Activated CD4-positive, CD25-positive, alpha-beta regulatory T cell treated with anti-CD3 and anti-CD28 coated beads, Interleukin-2, amount 50 U/mL, for 16 hours (primary cell): ENCODE measurements around the gene TMEM207.

ENCODE experiments used
- DNase-seq: peaks from one replicate; pipeline ENCODE4 v3.0.0-alpha.2; 2020; ENCODE audit warnings: low read depth, low spot score

The TMEM207 gene

DNA sequence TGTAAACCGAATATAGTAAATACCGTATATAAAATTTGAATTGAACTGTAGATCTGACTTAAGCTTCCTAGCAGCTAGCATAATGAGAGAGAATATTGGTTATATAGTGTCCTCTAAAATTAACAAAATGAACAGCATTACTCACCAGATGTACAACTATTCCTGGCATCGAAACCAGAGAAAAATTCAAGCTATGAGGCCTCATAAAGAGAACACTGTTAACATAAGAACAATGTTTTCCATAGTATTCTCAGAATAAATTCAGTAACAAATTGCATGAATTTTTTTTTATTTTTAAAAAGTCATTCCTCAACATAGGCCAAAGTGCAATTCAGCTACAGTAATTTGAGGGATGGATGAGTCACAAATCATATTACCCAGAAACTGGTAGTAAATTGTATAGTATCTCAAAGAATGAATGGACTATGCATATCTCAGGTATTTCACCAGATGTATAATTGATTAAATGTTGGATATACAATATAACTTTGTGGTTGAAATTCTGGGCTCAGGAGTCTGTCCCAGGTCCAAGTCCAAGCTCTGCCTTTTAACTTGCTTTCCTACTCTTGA, 5.0 kb downstream of the TMEM207 start:
- DNase-seq = no peak

DNA sequence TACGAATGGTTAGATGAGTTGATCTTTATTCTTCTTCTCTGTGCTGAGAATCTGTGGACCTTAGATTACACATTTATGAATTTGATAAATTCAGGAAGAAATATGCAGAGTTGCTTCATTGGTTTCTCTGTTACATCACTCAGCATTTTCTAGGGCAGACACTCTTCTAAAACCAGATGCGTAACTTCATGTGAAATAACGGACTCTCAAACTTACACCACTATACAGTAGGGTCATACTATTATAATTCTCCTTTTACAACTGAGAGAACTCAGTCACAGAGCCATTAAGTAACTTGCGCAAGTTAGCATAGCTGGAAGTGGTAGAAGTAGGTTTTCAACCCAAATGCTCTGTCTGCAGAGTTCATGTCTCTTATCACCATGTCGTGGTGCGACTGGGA, 5.7 kb downstream of the TMEM207 start:
- no peak for DNase-seq

DNA sequence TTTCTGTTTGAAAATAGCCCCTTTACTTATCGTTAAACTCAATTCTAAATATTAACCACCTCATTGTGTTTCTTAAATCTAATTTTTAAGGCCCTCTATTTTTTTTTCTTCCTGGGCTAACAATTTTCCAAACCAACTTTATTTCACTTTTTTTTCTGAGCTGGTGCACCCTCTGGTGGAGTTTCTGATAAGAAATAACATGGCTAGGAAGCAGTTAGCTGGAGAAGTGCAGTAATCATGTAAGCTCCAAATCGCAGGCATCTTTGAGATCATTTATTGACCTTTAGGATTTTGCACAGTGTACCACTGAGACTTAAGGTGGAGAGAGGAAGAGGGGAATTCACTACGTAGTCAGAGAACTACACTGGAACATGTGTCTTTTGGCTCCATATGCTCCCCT, 6.4 kb downstream of the TMEM207 start:
- DNase-seq = no peak

DNA sequence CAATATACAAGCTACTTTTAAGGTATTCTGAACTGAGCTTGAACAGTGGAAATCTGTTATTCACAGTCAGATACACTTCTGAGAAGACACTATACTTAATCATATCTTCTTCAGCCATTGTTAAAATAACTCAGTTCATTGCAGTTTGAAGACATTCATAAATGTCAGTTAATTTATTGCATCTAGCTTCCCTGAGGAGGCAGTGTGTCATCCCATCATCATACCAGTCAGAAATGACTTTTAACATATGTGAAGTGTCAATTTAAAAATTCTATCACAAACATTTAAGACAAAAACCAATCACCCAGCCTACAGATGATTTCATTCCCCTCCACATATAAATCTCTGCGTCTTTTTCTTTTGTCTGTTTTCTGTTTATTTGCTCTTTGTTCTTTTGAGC, 7.5 kb downstream of the TMEM207 start:
- no peak for DNase-seq

DNA sequence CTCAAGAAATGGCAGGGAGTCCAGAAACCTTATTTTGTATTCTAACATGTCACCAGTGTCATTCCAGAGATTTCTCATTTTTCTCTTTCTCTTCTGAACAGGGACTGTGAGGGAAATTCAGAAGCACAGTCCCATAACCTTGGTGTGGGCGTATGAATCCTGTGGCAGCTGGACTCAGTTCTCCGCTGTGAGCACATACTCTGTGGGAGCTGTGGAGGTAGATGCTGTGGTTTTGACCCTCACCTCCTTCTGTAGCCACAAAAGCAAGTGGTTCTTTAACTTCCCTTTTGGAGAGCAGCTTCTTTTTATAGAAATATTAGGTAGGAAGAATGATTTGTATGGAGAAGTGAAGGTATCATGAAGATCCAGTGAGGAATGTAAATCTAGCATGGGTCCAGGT, 13.4 kb downstream of the TMEM207 start:
- DNase-seq = no peak

DNA sequence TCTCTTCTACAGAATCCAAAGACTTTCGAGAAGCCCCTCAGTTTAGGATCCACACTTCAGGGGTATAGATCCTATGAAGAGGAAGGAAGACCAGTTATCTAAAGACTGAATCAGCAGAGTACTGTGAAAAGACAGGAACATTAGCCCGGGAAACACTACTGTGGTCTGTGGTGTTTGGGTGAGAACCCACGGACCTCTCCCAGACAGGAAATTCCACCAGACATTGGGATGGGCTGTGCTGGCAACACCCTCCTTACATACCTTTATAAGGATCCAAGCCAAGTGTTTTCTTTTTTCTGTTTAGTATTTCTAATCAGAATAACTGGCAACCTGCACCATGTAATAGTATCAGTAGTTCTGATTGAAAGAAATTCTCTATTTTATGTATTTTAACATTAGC, 14.1 kb downstream of the TMEM207 start:
- no peak for DNase-seq

DNA sequence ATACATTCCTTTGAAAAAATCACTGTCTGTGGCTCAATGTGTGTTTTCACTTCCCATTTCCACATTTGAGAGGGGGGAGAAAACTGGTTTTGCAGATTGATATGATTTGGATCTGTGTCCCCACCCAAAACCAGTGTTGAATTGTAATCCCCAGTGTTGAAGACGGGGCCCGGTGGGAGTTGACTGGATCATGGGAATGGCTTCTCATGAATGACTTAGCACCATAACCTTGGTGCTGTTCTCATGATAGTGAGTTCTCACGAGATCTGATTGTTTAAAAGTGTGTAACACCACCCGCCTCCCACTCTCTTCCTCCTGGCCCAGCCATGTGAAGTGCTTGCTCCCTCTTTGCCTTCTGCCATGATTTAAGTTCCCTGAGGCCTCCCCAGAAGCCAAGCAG, 16.1 kb downstream of the TMEM207 start:
- DNase-seq = no peak

DNA sequence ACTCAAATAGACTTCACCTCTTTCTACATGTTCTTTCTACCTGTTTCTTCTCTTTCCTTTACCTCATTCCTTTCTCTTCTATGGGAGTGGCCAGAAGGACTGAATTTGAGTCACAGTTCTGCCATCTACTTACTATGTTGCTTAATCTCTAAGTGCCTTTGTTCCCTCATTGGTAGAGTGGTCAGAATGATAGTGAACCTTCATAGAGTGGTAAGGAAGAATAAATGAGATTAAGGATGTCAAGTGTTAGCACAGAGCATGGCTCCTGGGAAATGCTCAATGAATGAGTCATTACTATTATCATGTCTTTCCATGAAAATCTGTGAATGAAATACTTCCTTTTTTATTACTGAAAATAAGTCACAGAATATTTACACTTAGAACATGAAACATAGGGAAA, 17.5 kb downstream of the TMEM207 start:
- no peak for DNase-seq

DNA sequence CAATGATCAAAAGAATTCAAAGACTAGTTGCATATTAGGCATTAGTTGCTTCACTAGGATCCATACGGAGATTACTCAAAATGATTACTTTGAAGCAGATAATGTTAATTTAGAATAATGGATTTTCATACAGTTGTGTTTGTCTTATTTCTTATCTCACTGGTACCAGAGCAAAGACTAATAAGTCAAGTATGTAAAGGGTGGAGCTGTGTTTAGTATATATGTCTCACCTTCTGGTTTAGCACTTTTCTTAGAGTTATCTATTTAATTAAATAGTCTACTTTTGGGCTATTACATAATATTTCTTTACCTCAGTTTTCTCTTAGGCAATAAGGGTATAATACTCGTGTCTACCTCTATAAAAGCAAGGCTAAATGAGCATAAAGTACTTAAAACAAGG, 18.8 kb downstream of the TMEM207 start:
- no peak for DNase-seq

DNA sequence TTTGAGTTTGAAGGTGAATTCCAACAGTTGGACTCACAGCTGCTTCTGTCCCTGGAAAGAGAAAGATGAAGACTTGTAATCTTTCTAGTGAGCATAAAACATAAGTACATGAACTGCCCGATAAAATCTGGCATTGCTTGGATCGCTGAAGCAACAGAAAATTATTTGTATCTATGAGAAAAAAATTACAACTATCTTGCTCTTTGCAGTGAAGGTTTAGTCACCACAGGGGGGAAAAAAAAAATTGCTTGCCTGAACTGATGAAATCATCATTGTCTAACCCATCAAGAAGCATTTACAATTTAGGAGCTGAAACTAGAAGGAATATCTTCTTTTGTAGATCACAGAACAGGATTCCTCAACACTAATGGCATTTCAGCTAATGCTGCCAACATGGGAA, 20.0 kb downstream of the TMEM207 start:
- no peak for DNase-seq

DNA sequence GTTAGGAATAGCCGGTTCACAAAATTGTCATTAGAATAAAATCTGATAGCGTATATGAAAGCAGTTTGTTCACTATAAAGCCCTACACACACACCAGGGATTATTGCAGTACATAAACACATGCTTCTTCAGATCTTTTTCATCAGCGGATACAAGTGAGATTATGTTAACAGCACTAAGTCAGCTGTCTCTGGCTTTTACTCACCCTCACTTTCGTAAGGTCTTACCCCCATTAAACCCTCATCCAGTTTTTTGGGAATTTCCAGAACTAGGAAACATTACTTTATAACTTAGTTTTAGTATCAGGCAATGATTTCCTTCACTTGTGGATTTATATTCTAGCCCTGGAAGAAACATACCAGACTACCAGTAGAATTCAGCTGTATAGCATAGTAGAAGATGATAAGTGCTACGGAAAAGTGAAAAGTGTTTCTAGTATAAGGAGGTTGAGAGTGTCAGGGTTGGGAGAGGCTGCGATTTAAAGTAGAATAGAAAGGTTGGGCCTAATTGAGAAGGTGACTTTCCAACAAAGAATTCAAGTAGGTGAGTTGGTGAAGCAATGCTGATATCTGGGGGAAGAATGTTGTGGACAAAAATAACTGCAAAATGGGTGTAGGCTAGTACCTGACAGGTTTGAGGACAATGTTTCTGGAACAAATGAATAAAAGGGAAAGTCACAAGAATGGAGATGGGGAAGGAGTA, 22.7 kb downstream of the TMEM207 start:
- DNase-seq = no peak

DNA sequence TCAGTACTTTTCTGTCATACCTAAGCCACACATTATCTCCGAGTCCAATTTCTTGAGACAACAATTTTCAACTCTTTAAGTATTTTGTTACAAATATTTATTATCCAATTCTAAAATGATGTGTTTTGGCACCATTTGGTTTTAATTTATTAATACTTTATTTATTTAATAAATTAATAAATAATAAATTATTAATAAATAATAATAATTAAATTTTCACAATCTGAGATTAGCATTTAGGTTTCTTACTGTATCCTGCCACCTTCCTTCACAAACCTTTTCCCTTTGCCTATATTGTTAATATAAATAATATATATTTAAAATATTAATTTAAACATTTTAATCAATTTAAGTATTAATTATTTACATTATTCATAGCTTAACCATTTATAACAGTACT, 23.9 kb downstream of the TMEM207 start:
- DNase-seq = no peak

DNA sequence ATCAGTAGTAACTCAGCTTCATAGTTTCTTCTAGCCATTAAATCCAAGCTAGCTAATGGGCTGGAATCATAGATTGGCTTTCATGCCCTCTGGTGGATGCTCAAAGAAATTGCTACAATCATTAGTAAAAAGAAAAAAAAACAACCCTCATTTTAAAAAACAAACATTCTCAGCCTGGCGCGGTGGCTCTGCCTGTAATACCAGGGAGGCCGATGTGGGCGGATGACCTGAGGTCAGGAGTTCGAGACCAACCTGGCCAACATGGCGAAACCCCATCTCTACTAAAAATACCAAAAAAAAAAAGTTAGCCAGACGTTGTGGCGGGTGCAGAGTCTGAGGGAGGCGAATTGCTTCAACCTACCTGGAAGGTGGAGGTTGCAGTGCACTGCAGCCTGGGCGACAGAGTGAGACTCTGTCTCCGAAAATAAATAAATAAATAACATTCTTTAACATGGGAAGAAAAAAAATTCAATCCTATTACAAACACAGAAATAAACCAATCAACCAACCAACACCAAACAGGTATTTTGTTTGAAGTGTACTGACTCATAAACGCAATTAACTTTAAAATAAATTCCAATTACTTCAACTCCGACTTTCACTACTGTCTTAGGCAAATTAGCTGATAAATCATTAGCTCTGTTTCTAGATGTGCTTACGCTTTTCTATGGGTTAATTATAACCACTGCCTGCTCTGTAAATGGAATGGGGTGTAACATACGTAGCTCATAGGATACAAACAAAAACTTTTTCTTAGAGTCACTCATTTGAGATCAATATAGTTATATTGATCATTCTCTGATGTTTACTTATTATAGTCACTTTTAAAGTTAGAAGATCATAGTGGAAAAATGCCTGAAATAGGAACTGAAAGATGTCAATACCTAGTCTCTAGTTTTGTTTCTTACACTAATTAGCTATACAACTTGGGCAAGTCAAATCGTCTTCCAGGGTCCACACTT, 24.9 kb downstream of the TMEM207 start:
- no peak for DNase-seq

DNA sequence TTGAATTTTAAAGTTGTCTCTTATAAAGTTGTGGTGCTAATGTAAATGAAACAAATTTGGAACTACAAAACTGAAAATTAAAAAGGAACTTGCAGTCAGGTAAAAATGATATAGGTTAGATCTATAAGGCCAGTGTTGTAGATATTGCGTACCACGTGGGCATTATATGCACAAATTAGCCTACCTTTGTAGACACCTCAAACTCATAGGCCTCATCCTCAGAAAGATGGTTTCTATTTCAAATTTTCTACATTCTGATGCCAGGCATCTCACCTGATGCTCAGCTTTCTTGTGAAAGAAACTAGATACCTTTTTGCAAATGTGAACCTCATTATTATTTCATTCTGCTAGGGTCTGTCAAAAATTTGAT, 25.6 kb downstream of the TMEM207 start:
- no peak for DNase-seq

DNA sequence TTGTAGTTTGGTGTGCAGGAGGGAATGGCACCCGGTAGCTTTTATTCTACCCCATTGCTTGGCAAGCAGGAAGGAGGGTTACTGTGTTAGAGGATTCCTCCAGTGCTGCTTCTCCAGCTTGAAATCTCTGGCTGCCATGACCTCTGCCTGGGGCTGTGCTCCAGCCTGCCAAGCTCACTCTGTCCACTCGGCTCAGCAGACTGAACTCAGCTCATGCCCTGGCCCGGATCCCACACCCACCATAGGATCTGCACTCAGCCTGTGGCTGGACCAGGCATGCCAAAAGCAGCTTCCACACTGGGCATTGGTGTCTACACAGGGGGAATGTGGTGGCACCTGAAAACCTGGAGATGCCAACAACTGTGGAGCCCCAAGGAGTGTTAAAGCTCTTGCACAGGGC, 35.4 kb downstream of the TMEM207 start:
- DNase-seq = no peak

DNA sequence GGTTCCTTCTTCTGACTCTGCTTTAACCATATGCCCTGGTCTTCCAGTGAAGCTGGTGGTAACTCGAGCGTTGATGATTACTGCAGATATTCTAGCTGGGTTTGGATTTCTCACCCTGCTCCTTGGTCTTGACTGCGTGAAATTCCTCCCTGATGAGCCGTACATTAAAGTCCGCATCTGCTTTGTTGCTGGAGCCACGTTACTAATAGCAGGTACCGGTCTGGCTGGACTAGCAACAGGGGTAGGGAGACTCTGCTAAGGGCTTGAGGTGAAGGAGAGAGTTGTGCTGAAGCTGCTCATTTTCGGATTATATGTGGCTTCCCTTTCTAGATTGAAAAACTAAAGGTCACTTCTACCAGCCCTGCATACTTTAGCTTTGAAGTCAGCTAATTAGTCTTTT, 45.0 kb downstream of the TMEM207 start:
- DNase-seq = no peak

DNA sequence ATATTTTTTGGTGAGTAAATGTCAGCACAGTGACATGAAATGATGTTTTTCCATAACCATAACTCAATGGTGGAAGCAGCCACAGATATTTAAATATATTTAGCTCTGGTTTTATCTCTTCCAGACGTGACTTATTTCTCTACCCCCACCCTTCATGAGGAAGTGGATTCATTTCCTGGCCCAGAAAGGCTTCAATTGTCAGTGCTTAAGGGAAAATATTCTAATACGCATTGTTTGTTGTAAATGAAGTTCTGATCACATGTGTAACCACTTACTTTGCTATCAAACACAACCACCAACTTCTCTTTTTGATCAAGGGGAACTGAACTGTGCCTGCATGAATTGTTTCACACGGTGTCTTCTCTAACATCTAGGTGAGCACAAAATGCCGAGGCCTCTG, 47.7 kb downstream of the TMEM207 start:
- no peak for DNase-seq

DNA sequence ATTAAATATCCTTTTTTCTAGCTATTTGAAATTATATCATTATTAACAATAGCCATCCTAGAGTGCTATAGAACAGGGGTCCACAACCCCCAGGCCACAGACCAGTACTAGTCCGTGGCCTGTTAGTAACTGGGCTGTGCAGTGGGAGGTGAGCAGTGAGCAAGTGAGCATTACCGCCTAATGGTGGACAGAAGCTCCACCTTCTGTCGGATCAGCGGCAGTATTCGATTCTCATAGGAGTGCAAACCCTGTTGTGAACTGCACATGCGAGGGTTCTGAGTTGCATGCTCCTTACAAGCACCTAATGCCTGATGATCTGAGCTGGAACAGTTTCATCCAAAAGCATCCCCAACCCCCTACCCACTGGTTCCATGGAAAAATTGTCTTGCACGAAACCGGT, 50.0 kb downstream of the TMEM207 start:
- no peak for DNase-seq

DNA sequence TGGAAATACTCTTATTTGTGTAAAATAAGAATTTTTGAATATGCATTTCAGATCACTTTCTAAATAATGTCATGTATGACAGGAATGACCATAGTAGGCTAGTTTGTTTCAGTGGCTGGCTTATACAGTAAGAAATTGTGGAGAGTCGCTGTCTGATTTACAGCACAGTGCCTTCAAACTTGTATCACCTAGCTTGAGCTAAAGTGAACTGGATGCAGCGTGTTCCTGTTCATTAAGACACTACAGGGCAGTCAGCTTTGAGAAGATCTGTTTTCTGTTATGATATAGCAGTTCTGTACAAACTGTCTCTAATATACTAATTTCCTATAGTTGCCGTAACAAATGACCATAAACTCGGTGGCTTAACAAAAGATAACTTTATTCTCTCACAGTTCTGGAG, 51.8 kb downstream of the TMEM207 start:
- DNase-seq = no peak

DNA sequence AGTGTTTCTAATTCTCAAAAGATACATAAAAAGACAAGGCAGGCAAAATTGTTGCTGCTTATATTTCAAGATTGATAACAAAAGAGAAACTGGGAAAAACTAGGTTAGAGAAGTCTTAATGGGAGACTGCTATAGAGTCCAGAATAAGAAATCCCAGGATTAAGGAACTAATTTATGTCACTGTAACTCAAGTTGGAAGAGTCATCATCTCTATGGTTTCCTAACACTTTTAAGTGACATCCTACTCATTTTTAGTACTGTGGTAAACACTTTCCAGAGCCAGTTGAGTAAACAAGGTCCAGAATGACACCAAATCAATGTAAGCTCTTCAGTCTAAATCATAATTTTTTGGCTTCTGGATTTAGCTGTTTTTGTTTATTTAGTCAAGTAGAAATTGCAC, 53.7 kb downstream of the TMEM207 start:
- DNase-seq = no peak

DNA sequence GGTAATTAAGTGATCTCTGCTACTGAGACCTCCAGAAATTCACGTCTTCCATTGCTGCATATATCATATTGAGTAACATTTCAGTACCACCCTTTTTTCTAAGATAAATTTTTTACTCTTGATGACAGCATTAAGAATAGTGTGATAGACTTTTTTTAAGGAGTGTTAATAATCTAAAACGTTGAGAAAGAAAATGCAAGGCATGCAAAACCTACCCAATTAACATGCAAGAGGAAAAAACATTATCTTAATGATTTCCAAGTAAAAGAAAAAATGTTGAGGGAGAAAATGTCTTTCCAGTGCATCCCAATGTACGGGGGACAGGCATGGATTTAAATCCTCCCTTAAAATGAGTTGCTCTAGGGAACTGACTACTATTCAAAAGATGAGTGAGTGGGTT, 61.0 kb downstream of the TMEM207 start:
- no peak for DNase-seq

DNA sequence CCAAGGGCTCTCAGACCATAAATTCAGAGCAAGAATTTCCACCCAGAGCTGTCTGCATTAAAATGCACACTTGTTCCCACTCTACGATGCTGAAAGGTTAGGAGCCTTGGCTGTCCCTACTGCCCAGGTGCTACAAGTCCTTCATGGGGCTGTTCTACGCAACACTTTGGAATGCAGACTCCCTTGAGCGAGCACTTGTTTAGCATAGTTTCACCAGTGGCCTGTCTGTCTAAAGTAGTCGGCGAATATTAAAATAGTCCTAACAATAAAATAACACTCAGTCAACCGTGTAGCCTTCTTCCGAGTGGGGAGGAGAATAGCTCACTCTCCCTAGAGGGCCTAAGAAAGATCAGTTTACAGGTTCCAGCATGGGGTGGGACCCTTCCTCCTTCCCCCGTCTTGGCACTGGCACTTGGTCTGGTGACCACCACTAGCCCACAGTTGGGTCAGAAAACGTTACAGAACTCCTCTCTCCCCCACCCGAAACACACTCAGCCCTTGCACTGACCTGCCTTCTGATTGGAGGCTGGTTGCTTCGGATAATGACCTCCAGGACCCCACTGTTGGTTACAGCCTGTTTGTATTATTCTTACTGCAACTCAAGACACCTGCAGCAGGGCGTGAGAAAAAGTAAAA, 62.0 kb downstream of the TMEM207 start, which contains the start of gene CLDN16:
CLDN16 (plus strand) TSS at position 586 of the 636 bp plus-strand sequence. CDS start 167 bp downstream, outside the sequence.
- no peak for DNase-seq
